Activated CD4-positive, alpha-beta T cell treated with anti-CD3 and anti-CD28 coated beads for 4 hours (primary cell): Measurements from ENCODE around the gene GPC5.

Experiments
- DNase-seq, 2 donors: peaks; one replicate each; pipeline ENCODE4 v3.0.0-alpha.2; 2020

Gene GPC5

GRCh38 chr13:91540158-91540736 is 141.8 kb downstream of the GPC5 start:
- no peak for DNase-seq

- DNase-seq = no peak
Measured at GRCh38 chr13:91544723-91545122, 146.3 kb downstream of the GPC5 start.

- no peak for DNase-seq
Measured at GRCh38 chr13:91546900-91547299, 148.5 kb downstream of the GPC5 start.

- DNase-seq = no peak
Measured at GRCh38 chr13:91553584-91553983, 155.2 kb downstream of the GPC5 start.

DNA sequence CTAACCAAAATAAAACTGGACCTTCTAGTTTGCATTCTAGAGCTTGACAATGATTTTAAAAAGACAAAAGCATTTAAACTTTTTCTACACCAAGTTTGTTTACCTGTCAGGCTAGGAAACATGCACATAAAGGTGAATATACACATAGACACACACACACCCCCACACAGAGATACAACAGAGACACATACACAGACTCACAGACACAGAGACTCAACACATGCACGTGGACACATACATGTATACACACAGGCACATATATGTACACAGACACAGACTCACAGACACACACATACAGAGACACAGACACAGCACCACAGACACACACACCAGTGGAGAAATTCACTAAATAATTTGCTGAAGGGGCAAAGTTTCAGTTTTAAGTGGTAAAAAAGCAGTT is 155.7 kb downstream of the GPC5 start:
- DNase-seq = no peak

GRCh38 chr13:91557328-91558090 is 159.1 kb downstream of the GPC5 start:
- no peak for DNase-seq

DNA sequence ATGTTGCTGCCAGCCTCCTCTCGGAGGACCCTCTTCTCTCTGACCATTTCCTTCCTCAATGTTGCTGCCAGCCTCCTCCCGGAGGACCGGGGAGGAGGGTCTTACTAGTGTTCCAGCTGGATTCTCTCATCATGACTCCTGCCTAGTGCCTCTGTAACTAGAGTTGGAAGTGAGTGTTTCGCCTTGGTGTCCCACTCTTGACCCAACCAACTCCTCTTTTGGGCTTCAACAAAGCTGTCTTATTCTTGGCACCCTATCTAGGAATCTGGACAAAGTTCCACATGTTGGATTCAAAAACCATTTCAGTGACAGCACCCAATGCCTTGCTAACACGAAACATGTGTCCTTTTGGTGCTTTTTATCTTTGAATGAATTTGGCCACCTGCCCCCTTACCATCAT is 165.4 kb downstream of the GPC5 start:
- DNase-seq = no peak

- no peak for DNase-seq
Measured at GRCh38 chr13:91564396-91564795, 166.0 kb downstream of the GPC5 start.

DNA sequence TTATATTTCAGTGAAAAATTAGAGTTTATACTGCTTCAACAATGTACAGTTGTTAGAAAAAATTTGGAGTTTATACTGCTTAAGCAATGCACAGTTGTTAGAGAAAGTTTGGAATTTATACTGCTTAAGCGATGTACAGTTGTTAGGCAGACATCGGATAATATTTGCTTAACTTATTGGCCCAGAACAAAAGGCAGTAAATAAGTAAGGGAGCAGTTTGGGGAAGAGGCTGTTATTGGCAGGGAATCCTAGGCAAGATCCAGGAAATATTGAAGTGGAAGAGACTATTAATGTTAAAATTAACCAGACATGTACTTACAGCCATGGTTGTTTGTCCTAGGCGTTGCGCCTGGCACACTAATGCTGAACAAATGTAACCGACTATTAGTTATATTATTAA is 166.9 kb downstream of the GPC5 start:
- no peak for DNase-seq

GRCh38 chr13:91567485-91568207 is 169.2 kb downstream of the GPC5 start:
- DNase-seq = no peak

- DNase-seq = no peak
Measured at GRCh38 chr13:91571681-91572080, 173.3 kb downstream of the GPC5 start.

DNA sequence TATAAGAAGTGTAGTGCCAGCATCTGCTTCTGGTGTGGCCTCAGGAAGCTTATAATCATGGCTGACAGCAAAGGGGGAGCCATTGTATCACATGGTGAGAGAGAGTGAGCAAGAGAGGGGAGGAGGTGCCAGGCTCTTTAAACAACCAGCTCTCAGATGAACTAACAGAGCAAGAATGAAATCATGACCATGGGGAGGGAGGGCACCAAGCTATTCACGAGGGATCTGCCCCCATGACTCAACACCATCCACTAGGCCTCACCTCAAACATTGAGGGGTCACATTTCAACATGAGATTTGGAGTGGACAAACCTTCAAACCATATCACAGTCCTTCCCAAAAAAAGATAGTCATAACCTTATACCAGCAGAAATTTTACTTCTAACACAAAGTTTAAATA is 174.0 kb downstream of the GPC5 start:
- DNase-seq = no peak

- DNase-seq = no peak
Measured at GRCh38 chr13:91572944-91573598, 174.7 kb downstream of the GPC5 start.

DNA sequence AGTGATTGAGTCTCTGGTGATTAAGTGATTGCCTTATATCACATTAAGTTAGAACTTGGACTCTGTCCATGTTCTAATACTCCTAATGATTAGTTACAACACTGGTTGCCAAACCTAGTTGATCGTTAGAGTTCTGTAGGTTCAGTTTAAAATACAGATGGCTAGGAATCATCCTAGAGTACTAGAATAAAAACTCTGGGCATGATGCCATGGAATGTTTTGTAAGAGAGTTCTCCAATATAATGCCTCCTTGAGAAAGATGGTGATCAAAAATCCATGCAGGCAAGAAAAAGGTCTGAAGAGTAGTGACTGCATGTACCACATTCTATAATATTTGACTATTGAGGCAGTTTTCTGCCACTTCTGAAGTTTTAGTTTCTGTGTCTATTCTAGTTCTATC is 176.3 kb downstream of the GPC5 start:
- no peak for DNase-seq

- DNase-seq = no peak
Measured at GRCh38 chr13:91576590-91576989, 178.2 kb downstream of the GPC5 start.

DNA sequence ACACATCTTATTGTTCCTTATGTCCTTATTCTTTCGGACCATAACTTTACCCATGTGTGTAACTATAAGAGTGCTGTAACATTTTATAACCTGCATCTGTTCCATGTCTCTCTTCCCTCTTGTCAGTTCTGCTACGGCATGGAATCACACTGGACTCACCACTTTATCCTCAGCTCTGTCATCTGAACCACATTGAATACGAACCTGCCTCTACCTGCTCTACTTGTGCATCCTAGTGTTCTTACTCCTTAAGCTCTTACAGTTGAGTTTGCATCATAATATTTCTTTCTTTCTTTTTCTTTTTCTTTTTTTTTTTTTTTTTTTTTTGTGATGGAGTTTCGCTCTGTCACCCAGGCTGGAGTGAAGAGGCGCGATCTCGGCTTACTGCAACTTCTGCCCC is 180.9 kb downstream of the GPC5 start:
- DNase-seq = no peak

- DNase-seq = no peak
Measured at GRCh38 chr13:91580749-91581148, 182.3 kb downstream of the GPC5 start.

GRCh38 chr13:91586609-91587008 is 188.2 kb downstream of the GPC5 start:
- DNase-seq = no peak

DNA sequence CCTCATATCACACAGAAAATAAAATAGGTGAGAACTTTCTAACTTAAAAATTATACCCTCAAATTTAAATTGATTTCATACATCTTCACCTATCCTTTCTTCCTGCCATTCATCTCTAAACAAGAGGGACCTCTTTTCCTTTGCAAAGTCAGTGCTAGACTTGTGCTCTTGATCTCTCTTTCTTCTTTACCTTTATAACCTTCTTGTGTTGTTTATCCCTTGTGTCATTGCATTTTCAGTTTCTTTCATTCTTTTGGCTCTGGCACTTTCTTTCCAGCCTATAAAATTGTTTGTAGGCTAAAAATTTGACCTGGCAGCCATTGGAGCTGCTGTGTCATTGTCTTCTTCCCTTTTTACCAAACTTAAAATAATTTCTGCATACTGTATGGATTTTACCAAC is 190.1 kb downstream of the GPC5 start:
- no peak for DNase-seq

- no peak for DNase-seq
Measured at GRCh38 chr13:91592056-91593014, 193.9 kb downstream of the GPC5 start.

- no peak for DNase-seq
Measured at GRCh38 chr13:91593456-91593855, 195.0 kb downstream of the GPC5 start.

- no peak for DNase-seq
Measured at GRCh38 chr13:91594061-91594460, 195.6 kb downstream of the GPC5 start.
